Mesendoderm (in vitro differentiated cells): ENCODE measurements around the gene ARHGAP28.

Source experiments
- DNase-seq: peaks from one replicate; pipeline ENCODE4 v3.0.0; 2013
- H2AK5ac ChIP-seq: 2 replicates; pipeline ENCODE4 v1.6.1; 2013; ENCODE audit warnings: low read length, inconsistent platforms
- H2BK120ac ChIP-seq: 2 replicates; pipeline ENCODE4 v1.6.1; 2013; ENCODE audit warnings: low read depth, mild to moderate bottlenecking, low read length, moderate library complexity, mixed read lengths
- H2BK15ac ChIP-seq: replicated peaks from 2 replicates; pipeline ENCODE4 v1.6.1; 2013; ENCODE audit warnings: low read depth, mild to moderate bottlenecking, moderate library complexity
- H2BK5ac ChIP-seq: 2 replicates; pipeline ENCODE4 v1.6.1; 2013; ENCODE audit warnings: low read length, inconsistent platforms
- H3K18ac ChIP-seq: 2 replicates; pipeline ENCODE4 v1.6.1; 2013; ENCODE audit warnings: mild to moderate bottlenecking, low read length, mixed read lengths
- H3K23ac ChIP-seq: one replicate; pipeline ENCODE4 v1.6.1; 2013; ENCODE audit warnings: low read length
- H3K27ac ChIP-seq: 2 replicates; pipeline ENCODE4 v1.5.1; 2013; ENCODE audit warnings: low read depth, mild to moderate bottlenecking, inconsistent platforms, low read length, moderate library complexity
- H3K27me3 ChIP-seq: 2 replicates; pipeline ENCODE4 v1.6.1; 2013; ENCODE audit warnings: low read length, control low read depth, mild to moderate bottlenecking, inconsistent platforms; ENCODE audit not compliant: insufficient read depth, poor library complexity
- H3K36me3 ChIP-seq: 2 replicates; pipeline ENCODE4 v1.6.1; 2013; ENCODE audit warnings: low read length, inconsistent platforms; ENCODE audit not compliant: control insufficient read depth, insufficient read depth
- H3K4ac ChIP-seq: one replicate; pipeline ENCODE4 v1.6.1; 2013; ENCODE audit warnings: low read depth, mild to moderate bottlenecking, low read length, moderate library complexity
- H3K4me1 ChIP-seq: 2 replicates; pipeline ENCODE4 v1.6.1; 2013; ENCODE audit warnings: low read depth, low read length, inconsistent platforms; ENCODE audit not compliant: control insufficient read depth
- H3K4me2 ChIP-seq: 2 replicates; pipeline ENCODE4 v1.6.1; 2013; ENCODE audit warnings: low read length
- H3K4me3 ChIP-seq: 2 replicates; pipeline ENCODE4 v1.5.1; 2013; ENCODE audit warnings: mild to moderate bottlenecking, low read length
- H3K56ac ChIP-seq: one replicate; pipeline ENCODE4 v1.6.1; 2013; ENCODE audit warnings: low read length
- H3K79me1 ChIP-seq: 2 replicates; pipeline ENCODE4 v1.6.1; 2013; ENCODE audit warnings: low read length, inconsistent platforms
- H3K79me2 ChIP-seq: 2 replicates; pipeline ENCODE4 v1.6.1; 2013; ENCODE audit warnings: mild to moderate bottlenecking, low read length; ENCODE audit not compliant: control insufficient read depth, insufficient read depth
- H3K9ac ChIP-seq: 2 replicates; pipeline ENCODE4 v1.6.1; 2013; ENCODE audit warnings: low read length, inconsistent platforms
- H4K5ac ChIP-seq: one replicate; pipeline ENCODE4 v1.6.1; 2013; ENCODE audit warnings: low read length
- H4K8ac ChIP-seq: one replicate; pipeline ENCODE4 v1.6.1; 2013; ENCODE audit warnings: low read depth, mild to moderate bottlenecking, control low read depth, low read length, moderate library complexity
- WGBS: extraction: QIAGEN DNeasy Blood & Tissue Kit; methylation state at CpG from one replicate; pipeline ENCODE4 v1.1.7; 2013; ENCODE audit warnings: low lambda C conversion rate, missing lambda C conversion rate; ENCODE audit not compliant: insufficient coverage; ENCODE audit errors: extremely low coverage; 5-methylcytosine and 5-hydroxymethylcytosine counted together

Gene ARHGAP28

GRCh38 chr18:6920099-6920955 is 190.8 kb downstream of the ARHGAP28 start:
- Histone ChIP-seq H2BK120ac (no peak overlapping the region), H4K5ac (no peak overlapping the region), H3K79me2 (no peaks in the 10 kb centered on the region), H3K4me3 (no peak overlapping the region), H3K9ac (no peak overlapping the region), H3K18ac (no peak overlapping the region), H3K4ac (no peak overlapping the region), H3K4me2 (no peak overlapping the region), H2BK5ac (no peak overlapping the region), H3K36me3 (no peaks in the 10 kb centered on the region), H4K8ac (no peak overlapping the region), H3K56ac (peak overlapping the region; percentile 54), H3K27ac (no peak overlapping the region), H3K79me1 (no peaks in the 10 kb centered on the region), H3K4me1 (no peaks in the 10 kb centered on the region), H3K23ac (no peak overlapping the region), H2AK5ac (peak overlapping the region; percentile 78), H3K27me3 (no peaks in the 10 kb centered on the region), H2BK15ac (no peak overlapping the region)
- peak; percentile 93 for DNase-seq
- no CpG with 5 or more reads among the region's 37 CpGs for WGBS

DNA sequence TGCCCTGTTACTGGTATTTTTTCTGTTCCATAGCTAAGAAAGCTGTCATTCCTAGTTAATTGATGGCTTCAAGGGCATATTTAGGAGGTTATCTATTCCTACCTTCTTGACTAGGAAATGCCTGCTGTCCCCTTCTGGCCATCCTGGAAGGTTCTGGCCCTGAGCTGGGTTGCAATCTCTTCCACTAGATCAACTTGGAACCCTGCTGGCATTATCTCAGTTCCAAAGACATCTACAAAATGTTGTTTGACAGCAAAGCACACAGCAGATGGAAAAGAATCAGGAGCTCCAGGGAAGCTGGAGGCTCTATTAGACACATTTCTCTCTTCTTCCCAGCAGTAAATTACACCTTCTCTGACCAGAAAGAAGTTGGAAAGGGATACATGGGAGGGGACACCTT is 192.1 kb downstream of the ARHGAP28 start:
- no peak overlapping the region for H2BK120ac ChIP-seq
- H4K5ac ChIP-seq, result no peak overlapping the region
- H3K4me2 ChIP-seq, result no peak overlapping the region
- H3K36me3 ChIP-seq, result no peaks in the 10 kb centered on the region
- H2BK5ac ChIP-seq, result no peak overlapping the region
- no peak overlapping the region for H3K27ac ChIP-seq
- no peak overlapping the region for H3K9ac ChIP-seq
- H3K4me1 ChIP-seq, result no peaks in the 10 kb centered on the region
- H2AK5ac ChIP-seq, result no peak overlapping the region
- no peak overlapping the region for H4K8ac ChIP-seq
- no peaks in the 10 kb centered on the region for H3K27me3 ChIP-seq
- no peak overlapping the region for H2BK15ac ChIP-seq
- H3K79me2 ChIP-seq, result no peaks in the 10 kb centered on the region
- H3K23ac ChIP-seq, result no peak overlapping the region
- H3K79me1 ChIP-seq, result no peaks in the 10 kb centered on the region
- H3K4me3 ChIP-seq, result no peak overlapping the region
- H3K56ac ChIP-seq, result no peak overlapping the region
- peak; percentile 65 for DNase-seq
- no peak overlapping the region for H3K18ac ChIP-seq
- no peak overlapping the region for H3K4ac ChIP-seq

- no peak overlapping the region for H2BK15ac ChIP-seq
- H2BK5ac ChIP-seq, result no peak overlapping the region
- no peak overlapping the region for H3K4me3 ChIP-seq
- no peak overlapping the region for H2BK120ac ChIP-seq
- DNase-seq, result no peak
- H4K5ac ChIP-seq, result no peak overlapping the region
- H3K4me2 ChIP-seq, result no peak overlapping the region
- H2AK5ac ChIP-seq, result no peak overlapping the region
- no peaks in the 10 kb centered on the region for H3K79me1 ChIP-seq
- no peak overlapping the region for H3K27ac ChIP-seq
- H3K56ac ChIP-seq, result no peak overlapping the region
- no peak overlapping the region for H4K8ac ChIP-seq
- no peaks in the 10 kb centered on the region for H3K79me2 ChIP-seq
- H3K27me3 ChIP-seq, result no peaks in the 10 kb centered on the region
- H3K4ac ChIP-seq, result no peak overlapping the region
- no peak overlapping the region for H3K18ac ChIP-seq
- H3K36me3 ChIP-seq, result no peaks in the 10 kb centered on the region
- WGBS, result no CpG with 5 or more reads among the region's 1 CpG
- H3K23ac ChIP-seq, result no peak overlapping the region
- no peak overlapping the region for H3K9ac ChIP-seq
- H3K4me1 ChIP-seq, result no peaks in the 10 kb centered on the region
Measured at GRCh38 chr18:6923220-6923619, 193.7 kb downstream of the ARHGAP28 start.

DNA sequence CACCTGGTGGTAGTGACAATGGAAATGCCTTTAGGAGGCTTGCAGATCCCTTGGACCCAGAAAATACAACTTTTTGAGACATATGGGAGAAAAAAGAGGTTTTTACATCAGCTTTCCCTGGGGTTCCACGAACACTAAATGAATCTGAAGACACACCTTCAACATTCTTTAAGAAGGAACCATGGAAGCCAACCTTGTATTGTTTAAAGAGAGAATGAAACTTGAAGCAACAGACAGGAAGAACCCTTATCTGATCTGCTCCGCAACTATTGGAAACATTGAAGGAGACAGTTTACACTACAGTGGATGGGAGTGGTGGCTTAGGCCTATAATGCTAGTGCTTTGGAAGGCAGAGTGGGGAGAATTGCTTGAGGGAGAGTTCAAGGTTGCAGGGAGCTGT is 197.6 kb downstream of the ARHGAP28 start:
- Histone ChIP-seq H2BK15ac (no peak overlapping the region), H3K27me3 (no peaks in the 10 kb centered on the region), H3K4ac (no peak overlapping the region), H3K27ac (no peak overlapping the region), H3K18ac (no peak overlapping the region), H2AK5ac (no peak overlapping the region), H2BK5ac (no peak overlapping the region), H3K79me1 (no peaks in the 10 kb centered on the region), H3K79me2 (no peaks in the 10 kb centered on the region), H4K5ac (no peak overlapping the region), H3K23ac (no peak overlapping the region), H2BK120ac (no peak overlapping the region), H3K4me2 (no peak overlapping the region), H3K4me3 (no peak overlapping the region), H4K8ac (no peak overlapping the region), H3K4me1 (no peaks in the 10 kb centered on the region), H3K9ac (no peak overlapping the region), H3K56ac (no peak overlapping the region), H3K36me3 (no peaks in the 10 kb centered on the region)
- DNase-seq, result peak; percentile 43
- WGBS, result no CpG with 5 or more reads among the region's 2 CpGs

- H2AK5ac ChIP-seq, result no peak overlapping the region
- no peak overlapping the region for H3K4me3 ChIP-seq
- H3K27ac ChIP-seq, result no peak overlapping the region
- H3K18ac ChIP-seq, result no peak overlapping the region
- H3K4me1 ChIP-seq, result no peaks in the 10 kb centered on the region
- H3K9ac ChIP-seq, result no peak overlapping the region
- no peaks in the 10 kb centered on the region for H3K79me2 ChIP-seq
- no peak overlapping the region for H3K4ac ChIP-seq
- H4K8ac ChIP-seq, result no peak overlapping the region
- H2BK5ac ChIP-seq, result no peak overlapping the region
- no peak overlapping the region for H3K23ac ChIP-seq
- H3K27me3 ChIP-seq, result no peaks in the 10 kb centered on the region
- no peak for DNase-seq
- no peak overlapping the region for H2BK15ac ChIP-seq
- H3K56ac ChIP-seq, result no peak overlapping the region
- H3K79me1 ChIP-seq, result no peaks in the 10 kb centered on the region
- H3K36me3 ChIP-seq, result no peaks in the 10 kb centered on the region
- H4K5ac ChIP-seq, result no peak overlapping the region
- no peak overlapping the region for H3K4me2 ChIP-seq
- no CpG with 5 or more reads among the region's 11 CpGs for WGBS
- no peak overlapping the region for H2BK120ac ChIP-seq
Measured at GRCh38 chr18:6928359-6928758, 198.8 kb downstream of the ARHGAP28 start.
